Measurements from ENCODE around the gene BCL2.

- TF ChIP-seq CTCF (IDR thresholded peaks at IDR 0.05): no peak
- peak in 1 of 2 donors; percentile 68 for TF ChIP-seq POLR2A (IDR thresholded peaks at IDR 0.05)
Measured at GRCh38 chr18:63161761-63162195, 157.8 kb downstream of the BCL2 start.

Data from Peyer's patch (tissue), 4 donors.